HG03520 (cell line): ENCODE results near the gene TBC1D22A.
"Not testable (repeated sequence)": the region's sequence is repeated elsewhere in the genome, so short reads cannot be mapped to it uniquely, and the experiment has no call there.

Experiments
- ATAC-seq: cut with Tn5 transposase; IDR thresholded peaks from one replicate; pipeline ENCODE4 v1.9.1; 2021; ENCODE audit warnings: mild to moderate bottlenecking, moderate library complexity; ENCODE audit not compliant: unreplicated experiment

The TBC1D22A gene

DNA sequence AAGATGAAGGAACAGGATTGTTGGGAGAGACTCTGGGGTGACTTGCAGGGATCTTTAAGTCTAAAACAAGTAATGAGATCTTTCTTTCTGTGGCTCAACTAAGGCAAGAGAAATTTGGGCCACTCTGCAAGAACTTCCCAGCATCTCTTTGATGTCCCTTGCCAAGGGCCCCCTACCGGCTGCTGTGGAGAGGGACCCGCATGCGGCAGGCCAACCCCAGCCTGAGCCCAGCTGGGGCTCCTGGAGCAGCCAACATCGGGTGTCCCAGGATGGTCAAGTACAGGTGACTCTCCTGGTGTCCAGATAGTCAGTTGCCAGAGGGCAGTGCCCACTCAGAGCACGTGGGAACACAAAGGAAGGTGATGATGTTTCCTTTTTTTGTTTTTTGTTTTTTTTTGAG lies 363.2 kb downstream of the TBC1D22A start:
- no peak for ATAC-seq

DNA sequence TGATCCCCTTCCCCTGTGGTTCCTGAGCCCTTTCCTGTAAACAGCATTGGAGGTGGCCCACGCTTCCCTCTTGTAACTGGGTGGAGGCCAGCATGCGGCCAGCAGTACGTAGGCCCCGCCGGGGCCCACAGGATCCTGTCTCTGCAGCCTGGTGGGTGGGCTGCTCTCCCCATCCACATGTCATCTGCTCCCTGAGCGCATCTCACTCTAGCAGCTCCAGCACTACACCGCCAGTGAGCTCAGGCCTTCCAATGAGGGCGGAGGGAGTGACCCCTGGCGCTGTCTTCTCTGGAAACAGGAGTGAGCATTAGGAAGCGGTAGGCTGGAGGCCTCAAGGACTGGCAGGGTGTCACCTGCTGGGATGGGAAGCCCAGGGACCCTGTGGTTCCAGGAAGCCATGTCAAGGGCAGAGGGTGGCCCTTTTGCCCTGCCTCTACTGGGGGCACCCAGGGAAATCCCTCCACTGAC lies 363.9 kb downstream of the TBC1D22A start:
- ATAC-seq: no peak

DNA sequence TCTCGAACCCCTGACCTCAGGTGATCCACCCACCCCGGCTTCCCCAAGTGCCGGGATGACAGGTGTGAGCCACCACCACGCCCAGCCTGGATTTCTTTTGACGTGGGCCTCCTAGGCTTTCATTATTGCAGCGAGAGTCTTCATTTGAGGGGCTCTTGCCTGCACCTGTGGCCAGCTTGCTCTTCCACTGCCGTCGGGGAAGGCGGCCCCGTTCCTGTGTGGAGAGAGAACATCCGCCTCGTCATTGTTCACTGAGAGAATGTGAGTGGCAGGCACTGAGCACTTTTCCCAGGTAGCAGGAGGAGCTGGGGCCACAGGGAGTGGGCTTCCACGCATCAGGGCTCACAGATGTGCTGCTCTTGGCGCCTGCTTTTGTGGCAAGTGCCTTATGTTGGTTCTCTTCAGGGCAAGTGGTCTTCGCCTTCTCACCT lies 365.0 kb downstream of the TBC1D22A start:
- no peak for ATAC-seq

DNA sequence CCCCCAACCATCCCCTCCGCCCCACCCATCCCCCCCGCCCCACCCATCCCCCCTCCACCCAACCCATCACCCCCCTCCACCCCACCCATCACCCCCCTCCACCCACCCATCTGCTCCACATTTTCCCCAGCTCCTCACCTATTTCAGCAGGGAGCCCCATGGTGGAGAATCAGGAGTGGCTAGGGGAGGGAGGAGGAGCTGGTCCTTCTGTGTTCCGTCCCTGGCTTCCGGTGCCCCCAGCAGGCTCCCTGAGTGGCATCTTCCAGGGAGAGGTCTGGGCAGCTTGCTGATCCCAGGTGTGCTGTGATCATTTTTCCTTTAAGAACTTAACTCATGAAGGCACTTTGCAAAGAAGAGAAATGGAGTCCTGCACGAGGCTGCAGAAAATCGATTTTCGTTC lies 365.8 kb downstream of the TBC1D22A start:
- no peak for ATAC-seq

DNA sequence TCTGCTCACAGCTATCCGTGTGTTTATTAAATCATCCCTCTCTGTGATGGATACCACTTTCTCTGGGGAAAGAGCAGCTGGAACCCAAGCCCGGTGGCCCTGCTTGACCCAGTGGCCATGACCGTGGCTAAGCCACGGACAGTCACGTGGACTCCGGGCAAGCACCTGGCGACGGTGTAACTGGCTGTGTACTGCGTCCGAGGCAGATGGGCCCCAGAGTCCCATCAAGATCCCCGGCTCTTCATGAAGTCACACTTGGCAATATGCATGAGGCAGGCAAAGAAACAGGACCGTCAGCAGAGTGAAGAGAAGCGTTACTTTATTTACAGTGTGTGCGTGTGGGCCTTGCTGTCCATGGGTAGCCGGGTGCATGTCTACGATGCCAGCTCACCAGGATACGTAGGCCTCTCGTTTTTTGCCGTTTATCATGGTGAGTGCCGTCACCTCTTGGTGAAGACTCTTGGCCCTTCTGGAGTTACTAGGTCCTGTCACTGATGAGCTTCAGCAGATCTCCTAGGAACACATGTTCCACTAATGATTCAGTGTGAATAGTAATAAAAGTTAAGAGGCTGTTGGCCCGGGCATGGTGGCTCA lies 366.3 kb downstream of the TBC1D22A start:
- ATAC-seq: no peak

DNA sequence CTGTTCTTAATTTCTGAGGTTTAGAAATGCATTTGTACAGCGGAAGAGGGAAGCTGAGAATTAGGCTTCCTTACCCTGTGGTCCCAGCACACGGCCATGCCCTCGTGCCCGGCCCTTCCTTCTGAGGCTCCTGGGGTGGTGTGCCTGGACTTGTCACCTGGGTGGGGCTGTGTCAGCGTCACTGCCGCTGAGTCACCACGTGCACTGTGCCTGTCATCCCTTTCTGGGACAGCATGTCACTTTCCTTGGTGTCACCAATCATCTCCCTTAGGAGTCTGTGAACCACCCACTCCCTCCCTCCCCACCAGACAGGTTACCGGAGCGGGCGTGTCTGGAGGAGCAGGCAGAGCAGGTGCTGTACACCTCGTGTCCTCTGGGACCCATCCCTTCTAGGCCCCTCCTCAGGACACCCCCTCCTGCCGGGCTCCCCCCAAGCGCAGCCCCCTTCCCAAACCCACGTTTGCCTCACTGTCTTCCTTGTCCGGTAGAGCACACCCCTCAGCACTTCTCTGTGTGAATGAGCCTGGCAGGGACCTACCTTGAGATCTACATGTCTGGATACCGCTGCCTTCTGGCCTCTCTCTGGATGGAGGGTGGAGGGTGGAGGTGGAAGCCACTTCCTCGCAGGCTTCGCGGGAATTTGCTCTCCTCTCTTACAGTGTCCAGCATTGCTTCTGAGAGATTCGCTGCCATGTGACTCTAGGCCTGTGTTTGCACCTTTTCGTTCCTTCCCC lies 367.6 kb downstream of the TBC1D22A start:
- no peak for ATAC-seq

DNA sequence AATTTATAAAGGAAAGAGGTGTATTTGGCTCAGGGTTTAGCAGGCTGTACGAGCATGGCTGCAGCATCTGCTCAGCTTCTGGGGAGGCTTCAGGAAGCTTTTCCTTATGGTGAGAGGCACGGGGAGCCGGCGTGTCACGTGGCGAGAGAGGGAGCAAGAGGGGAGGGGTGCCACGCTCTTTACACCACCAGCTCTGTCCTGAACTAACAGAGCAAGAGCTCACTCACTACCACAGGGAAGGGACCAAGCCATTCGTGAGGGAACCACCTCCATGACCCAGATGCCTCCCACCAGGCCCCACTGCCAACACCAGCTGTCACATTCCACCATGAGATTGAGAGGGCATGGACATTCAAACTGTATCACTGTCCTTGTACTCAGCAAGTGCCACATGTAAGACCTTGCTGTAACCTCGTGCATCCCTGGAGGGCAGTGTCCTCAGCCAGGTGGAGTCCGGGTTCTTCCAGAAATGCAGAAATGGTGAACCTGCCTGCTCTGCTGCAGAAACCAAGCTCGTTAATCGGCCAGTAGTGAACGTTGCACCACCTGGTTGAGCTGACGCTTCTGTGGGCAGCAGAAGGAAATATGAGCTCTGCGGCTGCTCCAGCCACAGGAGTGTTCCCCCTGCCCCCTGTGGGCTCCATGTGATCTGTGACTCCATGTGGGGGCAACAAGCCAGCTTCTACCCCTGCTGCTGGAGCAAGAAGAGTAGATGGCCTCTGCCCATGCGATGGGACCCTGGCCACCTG lies 368.6 kb downstream of the TBC1D22A start:
- ATAC-seq: no peak

DNA sequence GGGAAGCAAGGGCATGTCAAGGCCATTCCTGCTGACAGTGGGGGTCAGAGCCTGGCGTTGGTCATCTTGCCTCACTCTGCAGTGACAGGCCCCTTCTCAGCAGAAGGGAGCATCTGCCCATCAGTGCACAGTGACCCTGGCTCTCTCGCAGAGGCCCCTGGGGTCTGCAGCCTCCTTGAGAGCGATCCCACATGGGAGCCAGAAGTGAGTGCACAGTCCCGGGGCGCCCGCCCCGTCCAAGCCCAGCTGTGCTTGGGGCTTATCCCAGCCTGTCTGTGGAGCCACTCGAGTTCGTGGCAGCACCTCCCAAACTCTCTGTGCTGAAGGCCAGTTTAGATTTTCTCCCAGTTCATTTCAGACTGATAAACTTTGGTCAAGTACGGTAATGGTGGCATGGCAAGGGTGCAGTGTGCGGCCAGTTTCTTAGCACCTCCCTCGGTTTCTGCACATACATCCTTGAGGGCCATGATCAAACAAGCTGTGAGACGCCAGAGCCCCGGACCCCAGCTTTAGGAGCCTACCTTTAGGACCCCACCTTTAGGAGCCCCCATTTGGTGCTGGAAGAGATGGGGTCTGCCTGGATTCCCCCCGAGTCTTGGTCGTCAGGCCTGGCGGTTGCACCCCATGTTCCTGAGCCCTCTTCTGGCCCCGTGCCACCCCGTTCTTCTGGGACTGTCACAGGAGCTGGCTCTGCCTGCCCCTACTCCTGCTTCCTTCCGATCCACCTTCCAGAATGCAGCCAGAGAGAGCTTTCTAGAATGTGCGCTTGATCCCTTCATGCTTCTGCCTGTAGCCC lies 369.4 kb downstream of the TBC1D22A start:
- no peak for ATAC-seq

DNA sequence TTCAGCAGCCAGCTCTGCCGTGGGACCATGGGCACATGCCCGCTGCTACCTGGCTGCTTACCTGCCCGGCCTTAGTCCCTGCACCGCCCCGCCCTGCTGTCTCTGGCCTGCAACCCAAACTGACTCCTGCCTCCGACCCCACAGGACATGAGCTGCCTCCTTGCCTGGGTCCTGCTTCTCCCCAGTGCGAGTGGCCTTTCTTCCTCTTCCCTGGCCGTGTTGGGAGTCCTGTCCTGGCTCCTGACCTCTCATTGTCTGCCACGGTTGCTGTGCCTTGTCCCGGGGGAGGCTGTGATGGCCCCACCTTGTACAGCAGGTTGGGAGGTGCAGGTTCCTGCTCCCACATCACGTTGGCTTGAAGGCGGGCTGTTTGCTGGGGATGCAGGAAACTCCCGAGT lies 370.0 kb downstream of the TBC1D22A start:
- ATAC-seq: no peak

DNA sequence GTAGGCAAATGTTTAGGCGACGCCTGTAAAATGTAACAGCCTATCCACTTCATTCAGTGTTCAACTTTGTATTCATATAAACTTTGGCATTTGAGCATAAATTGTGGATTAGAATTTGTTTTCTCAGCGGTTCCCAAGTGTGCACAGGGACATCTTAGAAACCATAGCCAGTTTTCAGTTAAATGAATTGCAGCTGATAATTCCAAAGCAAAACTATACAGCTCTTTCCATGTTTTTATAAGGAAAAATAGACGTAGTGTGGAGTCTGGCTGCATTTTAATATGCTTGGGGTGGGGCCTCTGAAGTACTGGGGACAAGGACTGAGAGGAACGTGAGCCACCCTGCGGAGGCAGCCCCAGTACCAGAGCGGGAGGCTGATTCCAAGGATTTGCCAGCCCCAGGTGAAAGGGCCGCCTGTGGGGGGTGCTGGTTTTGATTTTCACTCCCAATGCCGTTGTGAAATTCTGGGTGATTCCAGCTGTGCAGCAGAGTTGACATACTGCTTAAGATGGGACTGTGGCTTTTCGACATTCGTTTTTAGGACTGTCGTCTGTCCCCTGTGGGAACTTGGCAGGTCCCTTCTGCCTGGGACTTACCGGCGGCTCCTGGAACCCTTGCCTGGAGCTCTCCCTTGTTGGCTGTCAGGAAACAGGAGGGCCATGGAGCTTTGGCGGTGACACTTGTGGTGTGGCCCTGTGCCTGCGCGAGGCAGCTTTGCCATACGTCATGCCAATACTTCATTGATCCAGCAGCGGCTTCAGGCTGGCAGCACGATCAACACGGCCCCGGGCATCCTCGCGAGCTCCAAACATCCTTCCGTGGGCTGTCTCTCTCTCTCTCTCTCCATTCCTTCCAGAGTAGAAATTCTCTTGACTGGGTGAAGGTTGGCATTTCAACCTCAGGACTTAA lies 370.9 kb downstream of the TBC1D22A start:
- no peak for ATAC-seq

DNA sequence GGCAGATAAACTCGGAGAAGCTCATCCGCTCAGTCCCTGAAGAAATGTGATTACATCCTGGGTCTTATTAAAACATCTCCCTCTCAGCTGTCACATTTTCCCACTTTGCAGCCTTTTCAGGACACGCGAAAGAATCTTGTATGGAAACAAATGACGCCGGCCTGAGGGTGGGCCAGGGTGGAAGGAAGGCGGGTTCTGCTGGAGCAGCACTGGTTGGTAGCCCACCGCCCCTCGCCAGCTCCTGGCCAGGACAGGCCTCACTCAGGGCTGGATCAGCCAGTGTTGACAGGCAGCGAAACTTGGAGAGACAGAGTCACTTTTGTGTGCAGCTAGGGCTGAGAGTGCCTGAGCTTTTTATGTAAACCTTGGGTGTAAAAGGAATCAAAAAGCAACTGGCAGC lies 371.8 kb downstream of the TBC1D22A start:
- no peak for ATAC-seq

DNA sequence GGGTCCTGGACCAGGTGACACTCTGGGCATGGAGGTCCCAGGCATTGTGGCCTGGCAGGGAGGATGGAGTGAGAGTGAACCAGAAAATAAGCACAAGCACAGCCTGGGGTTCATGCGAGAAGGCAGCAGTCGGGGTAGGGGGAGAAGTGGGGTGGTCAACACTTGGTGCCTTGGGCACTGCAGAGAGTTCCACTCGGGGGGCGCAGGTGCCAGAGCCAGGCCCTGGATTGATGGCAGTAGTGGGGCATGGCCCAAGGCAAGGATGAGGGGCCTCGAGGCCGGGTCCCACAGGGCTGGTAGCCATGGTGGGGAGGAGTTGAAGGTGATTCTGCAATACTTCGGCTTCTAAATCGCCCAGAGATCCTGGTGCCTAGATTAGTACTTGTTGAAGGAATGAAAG lies 372.9 kb downstream of the TBC1D22A start:
- no peak for ATAC-seq

DNA sequence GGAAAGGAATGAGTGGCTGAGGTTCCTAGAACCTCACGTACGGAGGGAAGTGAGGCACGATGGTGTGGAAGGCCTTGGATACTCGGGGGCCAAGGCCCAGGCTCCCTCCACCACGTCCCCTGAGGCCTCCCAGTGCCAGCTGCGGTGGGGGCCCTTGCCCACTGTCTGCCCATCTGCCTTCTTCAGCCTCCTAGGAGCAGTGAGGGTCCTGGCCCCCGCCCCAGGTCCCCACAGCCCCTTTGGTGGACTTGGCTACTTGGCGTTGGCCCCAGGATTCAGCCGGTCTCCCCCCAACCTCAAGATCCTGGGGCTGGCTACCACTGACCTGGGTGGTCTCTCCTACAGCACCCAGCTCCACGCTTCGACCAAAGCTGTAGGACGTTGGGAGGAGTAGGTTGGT lies 373.6 kb downstream of the TBC1D22A start:
- no peak for ATAC-seq

DNA sequence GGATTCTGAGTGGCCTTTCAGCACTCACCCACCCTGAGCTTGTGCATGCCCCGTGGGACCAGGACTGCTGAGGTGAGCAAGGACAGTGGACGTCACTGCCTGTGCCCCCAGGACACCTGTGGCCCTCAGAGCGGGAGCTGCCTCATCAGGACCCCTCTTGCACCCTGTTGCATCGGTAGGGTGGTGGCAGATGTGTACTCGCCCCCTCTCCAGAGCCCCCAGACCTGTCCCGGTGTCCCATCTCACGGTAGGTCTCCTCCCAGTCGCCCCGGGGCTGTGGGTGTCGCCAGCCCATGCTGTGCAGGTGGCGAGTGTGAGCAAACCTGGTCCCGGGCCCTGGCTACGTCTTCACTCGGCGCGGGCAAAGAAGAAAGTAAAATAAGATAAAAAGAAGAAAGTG lies 374.2 kb downstream of the TBC1D22A start:
- ATAC-seq: no peak

DNA sequence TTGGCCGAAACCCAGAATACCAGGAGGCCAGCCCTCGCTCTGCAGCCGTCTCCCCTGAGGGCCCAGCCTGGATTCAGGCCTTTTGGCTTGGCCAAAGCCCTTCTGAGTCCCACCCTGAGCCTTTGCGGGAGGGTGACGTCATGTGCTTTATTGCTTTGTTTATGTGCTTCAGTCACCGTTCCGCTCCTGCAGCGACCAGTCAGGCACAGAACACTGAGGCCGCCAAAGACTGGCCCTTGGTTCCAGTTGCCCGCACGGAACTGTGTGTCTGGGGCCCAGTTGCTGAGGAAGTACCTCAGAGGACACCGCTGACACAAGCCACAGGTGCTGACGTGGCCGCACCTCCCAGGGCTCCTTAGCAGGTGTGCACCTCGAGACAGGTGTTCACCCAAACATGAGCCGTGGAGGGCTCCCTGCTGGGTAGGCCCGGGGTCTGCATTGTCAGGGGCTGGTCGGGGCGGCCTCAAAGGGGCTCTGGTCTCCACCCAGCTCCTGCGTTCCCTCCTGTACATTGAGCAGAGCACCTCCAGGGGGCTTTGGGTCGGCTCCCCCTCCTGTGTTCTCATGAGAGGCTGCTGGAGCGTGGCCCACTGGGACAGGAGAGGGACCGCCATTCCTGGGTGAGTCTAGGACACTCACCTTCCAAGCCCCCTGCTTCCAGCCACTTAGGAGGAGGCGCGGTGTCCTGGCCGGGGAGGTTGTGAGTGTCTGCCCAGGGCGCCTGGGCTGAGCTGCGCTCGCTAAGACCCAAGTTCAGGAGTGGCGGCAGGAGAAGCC lies 376.8 kb downstream of the TBC1D22A start:
- ATAC-seq: no peak

DNA sequence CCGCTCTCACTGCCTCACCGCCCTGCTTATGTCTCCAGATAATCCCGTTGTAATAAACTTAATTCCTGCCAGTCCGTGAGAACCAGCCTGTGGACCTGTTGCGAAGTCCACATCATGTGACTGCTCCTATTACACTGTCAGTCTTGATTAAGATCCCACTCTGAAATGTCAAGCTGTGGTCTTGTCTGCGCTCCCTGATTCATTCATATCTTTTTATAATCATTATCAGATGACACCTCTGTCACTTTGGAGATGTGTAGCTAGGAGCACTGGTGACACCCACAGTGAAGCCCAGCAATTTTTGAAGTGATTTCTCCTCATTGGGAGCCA lies 377.3 kb downstream of the TBC1D22A start:
- no peak for ATAC-seq

DNA sequence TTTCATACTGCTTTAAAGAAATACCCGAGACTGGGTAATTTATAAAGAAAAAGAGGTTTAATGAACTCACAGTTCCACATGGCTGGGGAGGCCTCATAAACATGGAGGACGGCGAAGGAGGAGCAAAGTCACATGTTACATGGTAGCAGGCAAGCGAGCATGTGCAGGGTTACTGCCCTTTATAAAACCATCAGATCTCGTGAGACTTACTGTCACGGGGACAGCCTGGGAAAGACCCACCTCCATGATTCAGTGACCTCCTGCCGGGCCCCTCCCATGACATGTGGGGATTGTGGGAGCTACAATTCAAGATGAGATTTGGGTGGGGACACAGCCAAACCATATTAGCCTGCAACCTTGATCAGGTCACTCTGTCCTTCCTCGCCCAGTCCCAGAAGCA lies 378.5 kb downstream of the TBC1D22A start:
- ATAC-seq: not testable (repeated sequence)

DNA sequence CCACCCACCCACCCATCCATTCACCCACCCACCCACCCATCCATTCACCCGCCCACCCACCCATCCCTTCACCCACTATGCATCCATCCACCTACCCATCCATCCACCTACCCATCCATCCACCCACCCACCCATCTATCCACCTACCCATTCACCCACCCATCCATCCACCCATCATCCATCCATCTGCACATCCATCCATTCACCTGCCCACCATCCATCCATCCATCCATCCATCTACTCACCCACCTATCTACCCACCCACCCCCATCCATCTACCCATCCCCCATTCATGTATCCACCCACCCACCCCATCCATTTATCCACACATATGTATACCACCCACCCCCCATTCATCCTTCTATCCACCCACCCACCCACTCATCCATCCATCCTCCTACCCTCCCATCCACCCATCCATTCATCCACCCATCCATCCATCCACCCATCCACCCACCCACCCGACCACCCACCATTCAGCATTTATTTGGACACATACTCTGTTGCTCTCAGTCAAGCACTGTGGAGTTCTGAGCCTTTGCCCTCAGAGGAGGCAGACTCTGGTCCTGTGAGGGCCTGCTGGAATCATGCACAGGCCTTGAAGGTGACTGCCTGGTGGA lies 380.1 kb downstream of the TBC1D22A start:
- ATAC-seq: no peak
